B cell (primary cell): ENCODE measurements around the gene LRRC8B. TPM values are rescaled to one million over a fixed set of nuclear protein-coding genes. Genes with fewer than 3 reads are reported as not detected.

Experiments
- ATAC-seq: fragments of 200-7000 bp; cut with Tn5 transposase; one replicate; pipeline ENCODE4 v1.10.0; 2021; ENCODE audit warnings: low read depth, mild to moderate bottlenecking, moderate number of reproducible peaks, moderate library complexity
- CTCF ChIA-PET: fragments of 350-600 bp; sonication (Branson Sonifier 250); formaldehyde crosslinking; loops from one replicate; lab custom pipeline; 2021; ENCODE audit warnings: antibody characterized with exemption, inconsistent platforms; lab: Charles Lee
- POLR2A ChIA-PET: fragments of 350-600 bp; sonication (Branson Sonifier 250); formaldehyde crosslinking; loops from one replicate; lab custom pipeline; 2021; ENCODE audit warnings: antibody characterized with exemption; lab: Charles Lee
- DNase-seq: peaks from one replicate; pipeline ENCODE4 v3.0.0; 2013
- H2AFZ ChIP-seq: 2 replicates; pipeline ENCODE4 v1.6.1; 2012; ENCODE audit warnings: mild to moderate bottlenecking, low read depth, low read length; ENCODE audit not compliant: insufficient read depth, poor library complexity, severe bottlenecking
- H3K27ac ChIP-seq, 2 donors: 1 replicate in 1 of 2; 2 replicates in 1 of 2; pipeline ENCODE4 v1.5.1; 2012 to 2013; ENCODE audit warnings: low read length in 2 of 2, mild to moderate bottlenecking in 2 of 2, moderate library complexity in 1 of 2
- H3K27me3 ChIP-seq, 4 experiments: fragments of 200-600 bp in 1 of 4; sonication (generic) in 1 of 4; replicated peaks in 1 of 4; 1 replicate in 2 of 4; 2 replicates in 2 of 4; pipeline versions ENCODE4 v1.6.1 to v1.7.0; 2013 to 2016; ENCODE audit warnings: low read length in 3 of 4, mild to moderate bottlenecking in 2 of 4, mixed read lengths in 1 of 4, moderate library complexity in 1 of 4; ENCODE audit not compliant: insufficient read depth in 4 of 4, control insufficient read depth in 3 of 4; ENCODE audit errors: control extremely low read depth in 1 of 4
- H3K36me3 ChIP-seq, 2 experiments: replicated peaks in 1 of 2; 1 replicate in 1 of 2; 2 replicates in 1 of 2; pipeline versions ENCODE4 v1.6.1 to v1.7.1; 2013; ENCODE audit warnings: low read length in 1 of 2; ENCODE audit not compliant: insufficient read depth in 2 of 2, control insufficient read depth in 1 of 2; ENCODE audit errors: control extremely low read depth in 1 of 2, extremely low read depth in 1 of 2
- H3K4me1 ChIP-seq, 2 donors: fragments of 200-600 bp in 1 of 2; sonication (generic) in 1 of 2; 1 replicate in 1 of 2; 2 replicates in 1 of 2; pipeline versions ENCODE4 v1.5.1 to v1.6.1; 2013 to 2017; ENCODE audit warnings: low read length in 2 of 2; ENCODE audit not compliant: control insufficient read depth in 2 of 2, insufficient read depth in 2 of 2
- H3K4me2 ChIP-seq: replicated peaks from 2 replicates; pipeline ENCODE3; 2012; ENCODE audit warnings: mild to moderate bottlenecking, low read depth, low read length; ENCODE audit not compliant: poor library complexity, severe bottlenecking
- H3K4me3 ChIP-seq, 5 experiments: fragments of 200-600 bp in 1 of 5; sonication (generic) in 1 of 5; 1 replicate in 3 of 5; 2 replicates in 2 of 5; pipeline versions ENCODE4 v1.5.1 to v1.7.0; 2011 to 2016; ENCODE audit warnings: low read length in 4 of 5, mild to moderate bottlenecking in 4 of 5, low read depth in 2 of 5, control low read depth in 1 of 5, moderate library complexity in 1 of 5; ENCODE audit not compliant: insufficient read depth in 1 of 5; ENCODE audit errors: control extremely low read depth in 1 of 5, extremely low read depth in 1 of 5
- H3K79me2 ChIP-seq: fragments of 200-600 bp; sonication (generic); one replicate; pipeline ENCODE4 v1.6.0; 2016; ENCODE audit warnings: low read length; ENCODE audit not compliant: control insufficient read depth, insufficient read depth
- H3K9ac ChIP-seq: fragments of 200-600 bp; sonication (generic); 2 replicates; pipeline ENCODE4 v1.6.1; 2017; ENCODE audit warnings: mild to moderate bottlenecking, low read length, moderate library complexity
- H3K9me3 ChIP-seq, 3 donors: one replicate each; pipeline versions ENCODE4 v1.6.1 to v1.7.1; 2013; ENCODE audit warnings: low read length in 2 of 3; ENCODE audit not compliant: control insufficient read depth in 2 of 3, insufficient read depth in 1 of 3; ENCODE audit errors: control extremely low read depth in 1 of 3
- H4K20me1 ChIP-seq: 2 replicates; pipeline ENCODE4 v1.6.0; 2012; ENCODE audit warnings: mild to moderate bottlenecking, low read length; ENCODE audit not compliant: insufficient read depth, control insufficient read depth, poor library complexity, severe bottlenecking
- H3K27ac Mint-ChIP-seq: one replicate; pipeline ENCODE4 v1.8.0; 2021; ENCODE audit warnings: mixed read lengths
- H3K27me3 Mint-ChIP-seq: one replicate; pipeline ENCODE4 v1.8.0; 2021; ENCODE audit warnings: mixed read lengths
- H3K4me1 Mint-ChIP-seq: one replicate; pipeline ENCODE4 v1.8.0; 2021; ENCODE audit warnings: mixed read lengths
- H3K4me3 Mint-ChIP-seq: one replicate; pipeline ENCODE4 v1.8.0; 2021; ENCODE audit warnings: mixed read lengths
- H3K9me3 Mint-ChIP-seq: one replicate; pipeline ENCODE4 v1.8.0; 2022; ENCODE audit warnings: mixed read lengths; ENCODE audit not compliant: insufficient read depth
- CTCF ChIP-seq: fragments of 200-600 bp; IDR thresholded peaks from one replicate; pipeline ENCODE4 v1.8.0; 2022; ENCODE audit warnings: antibody characterized with exemption, mild to moderate bottlenecking
- EZH2 ChIP-seq: IDR thresholded peaks from 2 replicates; pipeline ENCODE4 v1.6.1; 2012; ENCODE audit warnings: borderline replicate concordance, low read depth, mild to moderate bottlenecking, moderate library complexity, low read length; ENCODE audit not compliant: insufficient read depth, poor library complexity, severe bottlenecking
- WGBS: methylation state at CpG from one replicate; pipeline ENCODE4 v1.1.5; 2013; ENCODE audit warnings: missing lambda C conversion rate; ENCODE audit not compliant: insufficient coverage; 5-methylcytosine and 5-hydroxymethylcytosine counted together
- intact Hi-C: fragments of 100-400 bp; cut with micrococcal nuclease; formaldehyde crosslinking; loops from one replicate; pipeline ENCODE4 v1.10.0; 2022
- polyA plus RNA-seq: library from polyadenylated mRNA; depleted of rRNA; stranded (reverse); fragments of >200 nt; gene quantifications from 2 replicates; pipeline ENCODE4 v1.2.3, GENCODE V29; 2012
- total RNA-seq, 2 donors: library from RNA; stranded (reverse); fragments of 120-200 nt in 1 of 2; gene quantifications; 1 replicate in 1 of 2; 2 replicates in 1 of 2; pipeline versions ENCODE4 v1.2.3 to v1.2.4, GENCODE V29; 2013 to 2022

The LRRC8B gene
- total and polyA plus RNA-seq, 2 donors (not counting 1 experiment from before 2014, with no cell fraction given) = 2.2 to 9.9 TPM

GRCh38 chr1:89475269-89475668 lies 49.4 kb upstream of the LRRC8B start:
- Histone ChIP-seq H4K20me1 (no peaks in the 10 kb centered on the region), H3K4me3 (no peak overlapping the region), H3K4me2 (no peak overlapping the region), H2AFZ (no peak overlapping the region), H3K9me3 (peaks cover 2 to 8% (median 2%) of the 10 kb centered on the region in 3 donors), H3K36me3 (no peaks in the 10 kb centered on the region), H3K9ac (no peak overlapping the region), H3K4me1 (no peaks in the 10 kb centered on the region), H3K27ac (no peak overlapping the region), H3K27me3 (peaks cover 0 to 8% (median 0%) of the 10 kb centered on the region in 4 experiments), H3K79me2 (no peaks in the 10 kb centered on the region)
- peaks cover 21% of the 10 kb centered on the region for H3K27me3 Mint-ChIP-seq
- peaks cover 8% of the 10 kb centered on the region for H3K9me3 Mint-ChIP-seq
- no peak for TF ChIP-seq EZH2
- no CpG with 5 or more reads among the region's 1 CpG for WGBS
- H3K4me1 Mint-ChIP-seq = no peaks in the 10 kb centered on the region
- ATAC-seq (no peak), DNase-seq (no peak)
- H3K4me3 Mint-ChIP-seq = no peak overlapping the region
- POLR2A ChIA-PET = no interaction called here
- CTCF ChIA-PET = interaction anchor here (0.8 to 2.0 kb wide), 2 partner anchors 9 to 287 kb away, joined by 3 to 6 read pairs; no protein-coding TSS in a partner anchor
- no peak overlapping the region for H3K27ac Mint-ChIP-seq
- intact Hi-C loops = no loop called here

- Histone ChIP-seq H3K4me2 (no peak overlapping the region), H3K79me2 (no peaks in the 10 kb centered on the region), H3K4me1 (no peaks in the 10 kb centered on the region), H3K36me3 (no peaks in the 10 kb centered on the region), H3K9ac (no peak overlapping the region), H2AFZ (no peak overlapping the region), H3K4me3 (no peak overlapping the region), H3K9me3 (peaks cover 2 to 16% (median 8%) of the 10 kb centered on the region in 3 donors), H3K27me3 (peaks cover 0 to 8% (median 0%) of the 10 kb centered on the region in 4 experiments), H3K27ac (no peak overlapping the region), H4K20me1 (no peaks in the 10 kb centered on the region)
- peaks cover 18% of the 10 kb centered on the region for H3K27me3 Mint-ChIP-seq
- H3K9me3 Mint-ChIP-seq = peaks cover 8% of the 10 kb centered on the region
- no peak for ATAC-seq
- H3K27ac Mint-ChIP-seq = no peak overlapping the region
- WGBS = 33% methylated on average over 1 of the region's 1 CpG
- POLR2A ChIA-PET = no interaction called here
- no peak for TF ChIP-seq EZH2
- TF ChIP-seq CTCF = no peak
- H3K4me1 Mint-ChIP-seq = no peaks in the 10 kb centered on the region
- H3K4me3 Mint-ChIP-seq = no peak overlapping the region
- CTCF ChIA-PET = no interaction called here
- no peak for DNase-seq
- intact Hi-C loops = no loop called here
Measured at GRCh38 chr1:89476072-89476471, 48.6 kb upstream of the LRRC8B start.
